Measurements from ENCODE around the gene BUD23. TPM values are rescaled to one million over a fixed set of nuclear protein-coding genes. Genes with fewer than 3 reads are reported as not detected.

The BUD23 gene
- total RNA-seq, 1 donor from 2014 or later: 74.8 TPM

- Mint-ChIP-seq H3K27ac (no peak overlapping the region), H3K4me1 (peaks cover 7% of the 10 kb centered on the region), H3K36me3 (ENCODE audit: low read depth) (peaks cover 5% of the 10 kb centered on the region), H3K4me3 (no peak overlapping the region), H3K27me3 (no peaks in the 10 kb centered on the region), H3K9me3 (no peaks in the 10 kb centered on the region)
- ATAC-seq (ENCODE audit: low read depth): no peak
- intact Hi-C loops (cut with micrococcal nuclease): no loop called here
- no peak for TF ChIP-seq CTCF (IDR thresholded peaks at IDR 0.05)
- ChIA-PET CTCF (interaction anchor here (1.1 kb wide), 1 partner anchor 74 kb away, joined by 3 read pairs; no protein-coding TSS in a partner anchor), POLR2A (interaction anchor here (1.1 kb wide), 1 partner anchor 21 kb away, joined by 6 read pairs; the partner anchor contains the start of gene STX1A)
- DNase-seq: no peak
Measured at GRCh38 chr7:73740212-73740611, 56.8 kb downstream of the BUD23 start.

- ChIA-PET POLR2A (no interaction called here), CTCF (interaction anchor here (1.1 kb wide), 1 partner anchor 75 kb away, joined by 3 read pairs; no protein-coding TSS in a partner anchor)
- Mint-ChIP-seq H3K4me3 (no peak overlapping the region), H3K9me3 (no peaks in the 10 kb centered on the region), H3K4me1 (peaks cover 7% of the 10 kb centered on the region), H3K36me3 (ENCODE audit: low read depth) (peaks cover 5% of the 10 kb centered on the region), H3K27me3 (no peaks in the 10 kb centered on the region), H3K27ac (no peak overlapping the region)
- TF ChIP-seq CTCF (IDR thresholded peaks at IDR 0.05): no peak
- intact Hi-C loops (cut with micrococcal nuclease): no loop called here
- ATAC-seq (ENCODE audit: low read depth) (no peak), DNase-seq (no peak)
Measured at GRCh38 chr7:73740771-73741170, 57.4 kb downstream of the BUD23 start.

GRCh38 chr7:73741600-73741999 is 58.2 kb downstream of the BUD23 start:
- ChIA-PET CTCF (no interaction called here), POLR2A (interaction anchor here (0.7 kb wide), 1 partner anchor 1921 kb away, joined by 4 read pairs; no protein-coding TSS in a partner anchor)
- no peaks in the 10 kb centered on the region for H3K9me3 Mint-ChIP-seq
- DNase-seq (no peak), ATAC-seq (ENCODE audit: low read depth) (no peak)
- intact Hi-C loops (cut with micrococcal nuclease): no loop called here
- H3K4me1 Mint-ChIP-seq: peaks cover 7% of the 10 kb centered on the region
- H3K4me3 Mint-ChIP-seq: no peak overlapping the region
- no peak overlapping the region for H3K27ac Mint-ChIP-seq
- H3K36me3 Mint-ChIP-seq (ENCODE audit: low read depth): peaks cover 2% of the 10 kb centered on the region
- no peaks in the 10 kb centered on the region for H3K27me3 Mint-ChIP-seq
- TF ChIP-seq CTCF (IDR thresholded peaks at IDR 0.05): no peak

- DNase-seq (no peak), ATAC-seq (ENCODE audit: low read depth) (no peak)
- peaks cover 2% of the 10 kb centered on the region for H3K36me3 Mint-ChIP-seq (ENCODE audit: low read depth)
- H3K4me3 Mint-ChIP-seq: no peak overlapping the region
- POLR2A ChIA-PET: no interaction called here
- intact Hi-C loops (cut with micrococcal nuclease): no loop called here
- no peaks in the 10 kb centered on the region for H3K27me3 Mint-ChIP-seq
- no peaks in the 10 kb centered on the region for H3K9me3 Mint-ChIP-seq
- peaks cover 7% of the 10 kb centered on the region for H3K4me1 Mint-ChIP-seq
- no peak overlapping the region for H3K27ac Mint-ChIP-seq
- CTCF ChIA-PET: no interaction called here
- TF ChIP-seq CTCF (IDR thresholded peaks at IDR 0.05): no peak
Measured at GRCh38 chr7:73742338-73742752, 58.9 kb downstream of the BUD23 start.

GRCh38 chr7:73742753-73743641 is 59.6 kb downstream of the BUD23 start:
- no peak for TF ChIP-seq CTCF (IDR thresholded peaks at IDR 0.05)
- peaks cover 2% of the 10 kb centered on the region for H3K36me3 Mint-ChIP-seq (ENCODE audit: low read depth)
- ATAC-seq (ENCODE audit: low read depth) (no peak), DNase-seq (no peak)
- CTCF ChIA-PET: no interaction called here
- no peak overlapping the region for H3K27ac Mint-ChIP-seq
- H3K4me1 Mint-ChIP-seq: peaks cover 3% of the 10 kb centered on the region
- intact Hi-C loops (cut with micrococcal nuclease): no loop called here
- POLR2A ChIA-PET: no interaction called here
- H3K4me3 Mint-ChIP-seq: no peak overlapping the region
- H3K9me3 Mint-ChIP-seq: no peaks in the 10 kb centered on the region
- no peaks in the 10 kb centered on the region for H3K27me3 Mint-ChIP-seq

All from activated B cell treated with CpG ODN at 0.5 μM for 24 hours (primary cell).